Measurements from ENCODE around the gene IPO7.

GRCh38 chr11:9379041-9379440, 5.4 kb upstream of the IPO7 start:
- TF ChIP-seq CTCF (conservative IDR thresholded peaks at IDR 0.05 in 1 of 2, IDR thresholded peaks at IDR 0.05 in 1 of 2; ENCODE audit: low read depth in 1 of 2, low read length in 2 of 2) (no peak), EZH2 (IDR thresholded peaks at IDR 0.05; ENCODE audit: low read length, missing control alignments) (no peak)
